Measurements from ENCODE around the gene ASTL.

- TF ChIP-seq POLR2A (IDR thresholded peaks at IDR 0.05): no peak
- no peak for TF ChIP-seq CTCF (IDR thresholded peaks at IDR 0.05)
Measured at GRCh38 chr2:96123290-96123689, 15.0 kb downstream of the ASTL start.

Measured in uterus (tissue), 2 donors.